ENCODE measurements around the gene ZDHHC11B.

ZDHHC11B gene

GRCh38 chr5:671459-672328, 112.8 kb downstream of the ZDHHC11B start:
- no peaks in the 10 kb centered on the region for H3K9me3 Mint-ChIP-seq
- H3K4me3 Mint-ChIP-seq, result no peak overlapping the region
- H3K36me3 Mint-ChIP-seq, result peaks cover 13% of the 10 kb centered on the region in 2 donors
- peaks cover 10 to 23% of the 10 kb centered on the region in 2 donors for H3K4me1 Mint-ChIP-seq
- H3K27ac Mint-ChIP-seq, result no peak overlapping the region
- DNase-seq, result peak; percentile 59
- H3K27me3 Mint-ChIP-seq, result peaks cover 29 to 39% of the 10 kb centered on the region in 2 donors
- peak; percentile 82 to 86 for ATAC-seq (replicated peaks)

- H3K4me3 Mint-ChIP-seq, result no peak overlapping the region
- DNase-seq, result no peak
- peaks cover 10 to 23% of the 10 kb centered on the region in 2 donors for H3K4me1 Mint-ChIP-seq
- peaks cover 17 to 18% of the 10 kb centered on the region in 2 donors for H3K36me3 Mint-ChIP-seq
- ATAC-seq (replicated peaks), result no peak
- no peak overlapping the region for H3K27ac Mint-ChIP-seq
- peaks cover 20 to 29% of the 10 kb centered on the region in 2 donors for H3K27me3 Mint-ChIP-seq
- H3K9me3 Mint-ChIP-seq, result peaks cover 0 to 2% of the 10 kb centered on the region in 2 donors
Observed at GRCh38 chr5:670396-671270, 113.9 kb downstream of the ZDHHC11B start.

- H3K4me3 Mint-ChIP-seq, result no peak overlapping the region
Observed at GRCh38 chr5:669842-670395, 114.6 kb downstream of the ZDHHC11B start.

GRCh38 chr5:669111-669841, 115.3 kb downstream of the ZDHHC11B start:
- peak; percentile 29 to 32 for ATAC-seq (replicated peaks)
- Mint-ChIP-seq H3K4me3 (no peak overlapping the region), H3K27ac (no peak overlapping the region), H3K9me3 (peaks cover 0 to 2% of the 10 kb centered on the region in 2 donors), H3K4me1 (peaks cover 10 to 22% of the 10 kb centered on the region in 2 donors), H3K27me3 (peaks cover 17 to 24% of the 10 kb centered on the region in 2 donors), H3K36me3 (peaks cover 24% of the 10 kb centered on the region in 2 donors)
- no peak for DNase-seq

More at GRCh38 chr5:669842-670395, 114.6 kb downstream of the ZDHHC11B start:
- Mint-ChIP-seq H3K4me1 (peaks cover 10 to 23% of the 10 kb centered on the region in 2 donors), H3K27me3 (peaks cover 20 to 27% of the 10 kb centered on the region in 2 donors), H3K9me3 (peaks cover 0 to 2% of the 10 kb centered on the region in 2 donors), H3K27ac (no peak overlapping the region), H3K36me3 (peaks cover 19 to 20% of the 10 kb centered on the region in 2 donors)
- ATAC-seq (replicated peaks) (no peak), DNase-seq (no peak)

DNA sequence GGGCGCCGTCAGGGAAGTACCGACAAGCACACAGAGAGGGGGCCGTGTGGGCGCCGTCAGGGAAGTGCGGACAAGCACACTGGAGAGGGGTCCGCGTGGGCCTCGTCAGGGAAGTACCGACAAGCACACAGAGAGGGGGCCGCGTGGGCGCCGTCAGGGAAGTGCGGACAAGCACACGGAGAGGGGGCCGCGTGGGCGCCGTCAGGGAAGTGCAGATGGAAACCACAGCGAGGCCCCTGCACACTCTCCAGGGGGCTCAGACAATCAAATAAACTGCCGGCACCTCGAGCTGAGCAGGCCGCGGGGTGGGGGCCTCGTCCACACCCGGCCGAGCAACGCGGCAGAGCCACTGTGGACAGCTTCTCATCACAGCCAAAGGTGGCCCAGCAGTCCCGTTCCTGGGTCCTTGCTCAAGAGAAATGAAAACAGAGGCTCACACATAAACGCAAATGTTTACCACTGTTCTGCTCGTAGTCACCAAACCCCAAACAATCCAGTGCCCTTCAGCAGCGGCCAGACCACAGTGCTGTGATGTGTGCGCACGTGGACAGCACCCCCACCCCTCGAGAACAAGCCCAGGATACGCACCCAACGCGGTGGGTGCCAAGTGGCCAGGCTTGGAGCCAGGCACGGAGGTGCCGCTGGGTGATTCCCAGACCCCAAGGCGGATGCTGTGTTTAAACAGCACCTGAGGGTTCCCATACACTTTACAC, 116.1 kb downstream of the ZDHHC11B start:
- H3K27me3 Mint-ChIP-seq, result peaks cover 11 to 16% of the 10 kb centered on the region in 2 donors
- no peak overlapping the region for H3K4me3 Mint-ChIP-seq
- H3K4me1 Mint-ChIP-seq, result peaks cover 8 to 16% of the 10 kb centered on the region in 2 donors
- DNase-seq, result no peak
- no peak overlapping the region for H3K27ac Mint-ChIP-seq
- H3K9me3 Mint-ChIP-seq, result peaks cover 0 to 2% of the 10 kb centered on the region in 2 donors
- no peak for ATAC-seq (replicated peaks)
- H3K36me3 Mint-ChIP-seq, result peaks cover 31 to 33% of the 10 kb centered on the region in 2 donors

DNA sequence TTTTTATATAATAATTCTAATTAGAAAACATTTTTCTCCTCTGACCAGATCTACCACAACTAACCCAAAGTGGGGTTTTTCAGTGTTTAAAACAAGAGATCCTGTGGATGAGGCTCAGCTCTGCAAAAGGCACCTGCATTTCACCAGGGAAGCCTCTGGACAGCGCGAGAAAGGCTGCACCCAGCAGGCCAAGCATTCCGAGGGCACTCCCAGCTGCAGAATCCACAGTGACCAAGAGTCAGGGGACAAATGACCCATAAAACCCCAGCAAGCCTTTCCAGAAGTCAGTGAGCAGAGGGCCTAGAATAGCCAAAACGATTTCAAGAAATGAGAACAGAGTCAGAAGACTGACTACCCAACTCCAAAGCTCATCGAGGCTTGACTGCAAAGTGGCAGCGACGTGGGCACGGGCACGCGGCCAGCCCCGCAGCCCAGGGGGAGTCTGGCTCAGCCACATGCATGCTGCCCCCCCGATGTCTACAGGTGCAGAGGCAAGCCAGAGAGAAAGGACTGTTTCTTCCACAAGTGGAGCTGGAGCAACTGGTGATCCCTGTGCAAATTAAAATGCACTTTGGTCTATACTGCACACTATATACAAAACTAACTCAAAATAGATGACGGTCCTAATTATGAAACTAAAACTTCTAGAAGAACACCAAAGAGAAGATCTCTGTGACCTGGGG, 117.6 kb downstream of the ZDHHC11B start:
- Mint-ChIP-seq H3K27ac (no peak overlapping the region), H3K4me3 (no peak overlapping the region), H3K9me3 (peaks cover 0 to 2% of the 10 kb centered on the region in 2 donors), H3K27me3 (peaks cover 0 to 1% of the 10 kb centered on the region in 2 donors), H3K36me3 (peaks cover 36 to 37% of the 10 kb centered on the region in 2 donors), H3K4me1 (peaks cover 0 to 2% of the 10 kb centered on the region in 2 donors)
- ATAC-seq (replicated peaks), result no peak
- DNase-seq, result no peak

DNA sequence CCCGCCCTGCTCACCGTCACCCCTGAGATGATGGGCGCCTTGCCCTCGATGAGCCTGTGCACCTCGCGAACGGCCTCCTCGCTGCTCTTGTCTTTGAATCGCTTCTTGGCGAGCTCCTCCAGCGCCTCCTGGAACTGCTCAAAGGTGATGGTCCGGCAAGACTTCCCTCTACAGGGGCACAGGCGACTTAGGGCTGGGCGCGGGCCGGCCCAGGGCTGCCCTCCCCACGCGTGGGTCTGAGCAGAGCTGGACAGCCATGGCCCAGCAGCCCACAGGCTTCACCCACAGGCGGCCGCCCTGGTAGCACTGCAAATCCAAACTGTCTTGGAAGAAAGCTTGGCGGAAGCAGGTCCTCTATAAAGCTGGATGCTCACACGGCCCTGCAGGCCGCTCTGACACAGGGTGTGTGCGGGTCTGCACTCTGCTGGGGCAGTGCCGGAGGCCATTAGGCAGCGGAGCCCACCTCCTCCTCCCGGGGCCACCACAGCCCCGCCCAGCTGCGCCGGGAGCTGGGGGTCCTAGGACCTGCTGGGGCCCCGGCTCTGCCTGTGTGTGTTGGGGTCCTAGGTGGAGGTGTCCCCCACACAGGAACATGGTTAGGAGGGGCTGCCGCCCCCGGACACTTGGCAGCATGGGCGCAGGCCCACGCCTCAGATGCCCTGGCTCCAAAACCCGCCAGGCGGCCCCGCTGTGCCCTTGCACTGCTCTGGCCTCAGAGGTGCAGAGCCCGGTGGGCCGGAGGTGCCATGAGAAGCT, 118.4 kb downstream of the ZDHHC11B start:
- Mint-ChIP-seq H3K27ac (no peak overlapping the region), H3K27me3 (no peaks in the 10 kb centered on the region), H3K4me1 (no peaks in the 10 kb centered on the region), H3K36me3 (peaks cover 41 to 43% of the 10 kb centered on the region in 2 donors), H3K4me3 (no peak overlapping the region), H3K9me3 (peaks cover 0 to 2% of the 10 kb centered on the region in 2 donors)
- DNase-seq (no peak), ATAC-seq (replicated peaks) (no peak)

DNA sequence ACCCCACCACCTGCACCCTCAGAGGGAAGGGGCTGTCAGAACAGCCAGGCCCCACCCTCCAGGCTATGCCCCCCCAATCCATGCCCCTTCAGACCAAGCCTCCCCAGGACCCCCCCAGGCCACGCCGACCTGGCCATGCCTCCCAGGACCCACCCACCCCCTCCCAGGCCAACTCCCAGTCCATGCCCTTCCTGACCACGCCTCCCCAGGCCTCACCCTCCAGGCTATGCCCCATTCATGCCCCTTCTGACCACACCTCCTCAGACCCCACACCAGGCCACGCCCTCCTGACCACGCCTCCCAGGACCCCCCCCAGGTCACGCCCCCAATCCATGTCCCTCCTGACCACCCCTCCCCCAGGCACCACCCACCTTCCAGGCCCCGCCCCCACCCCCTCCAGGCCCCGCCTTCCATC, 119.0 kb downstream of the ZDHHC11B start:
- Mint-ChIP-seq H3K9me3 (peaks cover 0 to 2% of the 10 kb centered on the region in 2 donors), H3K27ac (no peak overlapping the region), H3K36me3 (peaks cover 45 to 47% of the 10 kb centered on the region in 2 donors), H3K4me3 (no peak overlapping the region), H3K4me1 (no peaks in the 10 kb centered on the region), H3K27me3 (no peaks in the 10 kb centered on the region)
- no peak for DNase-seq
- no peak for ATAC-seq (replicated peaks)

GRCh38 chr5:664994-665360, 119.6 kb downstream of the ZDHHC11B start:
- no peak overlapping the region for H3K4me3 Mint-ChIP-seq
- peaks cover 50 to 51% of the 10 kb centered on the region in 2 donors for H3K36me3 Mint-ChIP-seq
- H3K4me1 Mint-ChIP-seq, result no peaks in the 10 kb centered on the region
- DNase-seq (no peak), ATAC-seq (replicated peaks) (no peak)
- H3K27me3 Mint-ChIP-seq, result no peaks in the 10 kb centered on the region
- no peak overlapping the region for H3K27ac Mint-ChIP-seq
- peaks cover 0 to 2% of the 10 kb centered on the region in 2 donors for H3K9me3 Mint-ChIP-seq

- DNase-seq, result no peak
- no peak for ATAC-seq (replicated peaks)
- Mint-ChIP-seq H3K27ac (no peak overlapping the region), H3K4me3 (no peak overlapping the region), H3K27me3 (no peaks in the 10 kb centered on the region), H3K36me3 (peaks cover 55% of the 10 kb centered on the region in 2 donors), H3K9me3 (peaks cover 0 to 2% of the 10 kb centered on the region in 2 donors), H3K4me1 (no peaks in the 10 kb centered on the region)
Observed at GRCh38 chr5:664343-664993, 120.1 kb downstream of the ZDHHC11B start.

DNA sequence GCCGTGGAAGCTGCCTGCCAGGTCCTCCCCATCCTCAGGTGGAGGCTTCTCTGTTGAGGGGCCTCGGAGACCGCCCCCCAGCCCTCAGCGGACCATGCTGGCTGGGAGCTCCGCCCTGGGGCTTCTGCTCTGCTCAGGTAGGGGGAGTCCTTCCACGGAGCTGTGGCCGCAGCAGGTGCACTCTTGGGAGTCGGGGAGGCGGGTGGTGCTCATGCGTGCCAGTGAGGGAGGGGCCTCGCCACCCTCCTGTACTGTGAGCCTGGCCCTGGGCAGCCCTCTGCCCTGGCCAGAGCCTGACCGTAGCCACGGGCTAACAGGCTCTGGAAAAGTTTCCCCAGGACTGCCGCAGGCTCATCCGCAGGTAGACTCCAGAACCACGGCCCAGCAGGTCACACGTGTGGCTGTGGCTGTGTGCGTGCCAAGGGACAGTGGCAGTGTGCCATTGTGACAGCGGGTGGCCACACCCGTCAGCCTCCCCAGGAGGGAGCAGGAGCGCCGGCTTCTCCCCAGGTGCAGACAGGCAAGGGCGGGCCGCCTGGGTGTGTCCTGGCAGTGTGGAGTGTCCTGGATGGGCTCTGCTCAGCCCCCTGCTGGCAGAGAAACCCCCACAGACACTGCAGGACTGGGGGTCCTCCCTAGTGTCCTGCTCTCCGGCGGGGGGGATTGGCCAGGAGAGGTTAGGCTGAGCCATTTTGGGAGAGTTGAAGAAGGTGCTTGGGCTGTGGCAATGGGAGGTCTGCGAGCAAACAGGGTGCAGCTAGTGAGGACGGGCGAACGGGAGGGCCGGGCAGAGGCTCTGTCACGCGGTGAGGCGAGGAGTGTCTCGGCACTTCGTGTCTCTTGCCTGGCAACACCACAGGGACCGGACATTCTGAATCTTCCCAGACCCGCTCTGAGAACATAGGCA, 120.8 kb downstream of the ZDHHC11B start:
- DNase-seq (no peak), ATAC-seq (replicated peaks) (no peak)
- H3K36me3 Mint-ChIP-seq, result peaks cover 60 to 63% of the 10 kb centered on the region in 2 donors
- H3K27ac Mint-ChIP-seq, result no peak overlapping the region
- H3K9me3 Mint-ChIP-seq, result peaks cover 0 to 2% of the 10 kb centered on the region in 2 donors
- no peaks in the 10 kb centered on the region for H3K27me3 Mint-ChIP-seq
- H3K4me1 Mint-ChIP-seq, result no peaks in the 10 kb centered on the region
- no peak overlapping the region for H3K4me3 Mint-ChIP-seq

All from stimulated activated naive B cell treated with anti-CD40 and anti-IgM and Interleukin-4, amounts not matched to agents 10 μg/mL and 1 μg/mL and 100 μg/mL, for 72 hours (primary cell).